Fibroblast of lung (primary cell): ENCODE data around the gene PITX2. TPM values are rescaled to one million over a fixed set of nuclear protein-coding genes. Genes with fewer than 3 reads are reported as not detected.
"Not testable (repeated sequence)": the region's sequence is repeated elsewhere in the genome, so short reads cannot be mapped to it uniquely, and the experiment has no call there.

Experiments used
- DNase-seq, 2 donors: peaks; one replicate each; pipeline versions ENCODE4 v3.0.0 to v3.0.0-alpha.2; 2010; ENCODE audit warnings: low read depth in 2 of 2
- H2AFZ ChIP-seq: 2 replicates; pipeline ENCODE4 v1.5.1; 2012; ENCODE audit warnings: low read length, control low read depth, inconsistent platforms
- H3K27ac ChIP-seq: 2 replicates; pipeline ENCODE4 v1.5.1; 2011; ENCODE audit warnings: low read length, control low read depth; ENCODE audit not compliant: insufficient read depth
- H3K27me3 ChIP-seq: 2 replicates; pipeline ENCODE4 v1.5.1; 2011; ENCODE audit warnings: mild to moderate bottlenecking, low read length; ENCODE audit not compliant: control insufficient read depth, insufficient read depth
- H3K36me3 ChIP-seq: 2 replicates; pipeline ENCODE4 v1.5.1; 2011; ENCODE audit warnings: low read length; ENCODE audit not compliant: control insufficient read depth, insufficient read depth
- H3K4me1 ChIP-seq: 2 replicates; pipeline ENCODE4 v1.5.1; 2011; ENCODE audit warnings: low read length; ENCODE audit not compliant: control insufficient read depth, insufficient read depth; ENCODE audit errors: extremely low read depth
- H3K4me2 ChIP-seq: 2 replicates; pipeline ENCODE4 v1.5.1; 2011; ENCODE audit warnings: low read length, control low read depth; ENCODE audit not compliant: insufficient read depth; ENCODE audit errors: extremely low read depth
- H3K4me3 ChIP-seq, 4 experiments: fragments of 200-600 bp in 1 of 4; sonication (generic) in 1 of 4; replicated peaks in 1 of 4; 2 replicates each; pipeline ENCODE4 v1.5.1; 2011 to 2016; ENCODE audit warnings: low read length in 4 of 4, low read depth in 3 of 4, mild to moderate bottlenecking in 3 of 4, control low read depth in 2 of 4, inconsistent platforms in 1 of 4, mixed read lengths in 1 of 4; ENCODE audit not compliant: insufficient read depth in 1 of 4; ENCODE audit errors: control extremely low read depth in 1 of 4
- H3K79me2 ChIP-seq: 2 replicates; pipeline ENCODE4 v1.5.1; 2012; ENCODE audit warnings: mild to moderate bottlenecking, low read length, inconsistent platforms; ENCODE audit not compliant: control insufficient read depth, insufficient read depth
- H3K9ac ChIP-seq: 2 replicates; pipeline ENCODE4 v1.5.1; 2011; ENCODE audit warnings: mild to moderate bottlenecking, low read length, control low read depth; ENCODE audit not compliant: insufficient read depth
- H3K9me3 ChIP-seq: 2 replicates; pipeline ENCODE4 v1.5.1; 2012; ENCODE audit warnings: low read depth, low read length; ENCODE audit not compliant: control insufficient read depth, insufficient read depth
- H4K20me1 ChIP-seq: 2 replicates; pipeline ENCODE4 v1.5.1; 2011; ENCODE audit warnings: low read length; ENCODE audit not compliant: control insufficient read depth, insufficient read depth; ENCODE audit errors: extremely low read depth
- EZH2 ChIP-seq: IDR thresholded peaks from 2 replicates; pipeline ENCODE4 v1.5.1; 2012; ENCODE audit warnings: low read length, control low read depth, mild to moderate bottlenecking; ENCODE audit errors: missing control alignments
- polyA plus RNA-seq, 2 donors: library from polyadenylated mRNA; depleted of rRNA in 1 of 2; stranded (reverse) in 1 of 2; unstranded in 1 of 2; fragments of >200 nt; gene quantifications; 2 replicates each; pipeline ENCODE4 v1.2.1, GENCODE V29; 2011 to 2012; ENCODE audit warnings: missing spikeins in 1 of 2
- total RNA-seq: library from RNA; depleted of rRNA; stranded (reverse); fragments of >200 nt; gene quantifications from 2 replicates; pipeline ENCODE4 v1.2.1, GENCODE V29; 2014
- TF ChIP-seq, protein P1 (sequence below), 2 donors: IDR thresholded peaks in 1 of 2; conservative IDR thresholded peaks in 1 of 2; 1 replicate in 1 of 2; 2 replicates in 1 of 2; pipeline ENCODE4 v1.5.1; 2011 to 2012; ENCODE audit warnings: low read length in 2 of 2, control low read depth in 1 of 2, inconsistent platforms in 1 of 2, low read depth in 1 of 2, mild to moderate bottlenecking in 1 of 2

The PITX2 gene
- total and polyA plus RNA-seq, 2 donors (not counting 1 experiment from before 2014, with no cell fraction given) = 0.33 to 0.40 TPM

DNA sequence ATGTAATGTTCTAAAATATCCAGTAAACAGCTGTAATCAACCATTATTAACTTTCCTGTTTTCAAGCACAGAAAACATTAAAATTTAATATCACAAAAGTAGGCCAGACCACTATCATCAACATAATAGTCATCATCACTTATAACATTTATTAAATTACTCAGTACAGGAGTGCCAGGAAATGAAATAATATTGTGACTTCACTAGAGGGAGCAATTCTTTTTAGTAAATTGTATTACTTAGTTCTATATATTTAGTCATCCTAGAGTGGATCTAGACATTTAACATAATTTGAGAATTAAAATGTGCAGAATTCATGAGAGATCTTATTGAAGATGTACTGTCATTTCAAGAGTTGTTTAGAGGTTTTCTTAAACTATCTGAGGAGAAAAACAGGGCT is 33.6 kb downstream of the PITX2 start:
- Histone ChIP-seq H3K9ac (no peak overlapping the region), H4K20me1 (no peaks in the 10 kb centered on the region), H3K79me2 (no peaks in the 10 kb centered on the region), H3K36me3 (no peaks in the 10 kb centered on the region), H3K27me3 (no peaks in the 10 kb centered on the region), H3K4me3 (no peak overlapping the region), H3K27ac (no peak overlapping the region), H3K4me2 (no peak overlapping the region), H2AFZ (no peak overlapping the region), H3K4me1 (no peaks in the 10 kb centered on the region), H3K9me3 (no peaks in the 10 kb centered on the region)
- TF ChIP-seq, protein P1, sequence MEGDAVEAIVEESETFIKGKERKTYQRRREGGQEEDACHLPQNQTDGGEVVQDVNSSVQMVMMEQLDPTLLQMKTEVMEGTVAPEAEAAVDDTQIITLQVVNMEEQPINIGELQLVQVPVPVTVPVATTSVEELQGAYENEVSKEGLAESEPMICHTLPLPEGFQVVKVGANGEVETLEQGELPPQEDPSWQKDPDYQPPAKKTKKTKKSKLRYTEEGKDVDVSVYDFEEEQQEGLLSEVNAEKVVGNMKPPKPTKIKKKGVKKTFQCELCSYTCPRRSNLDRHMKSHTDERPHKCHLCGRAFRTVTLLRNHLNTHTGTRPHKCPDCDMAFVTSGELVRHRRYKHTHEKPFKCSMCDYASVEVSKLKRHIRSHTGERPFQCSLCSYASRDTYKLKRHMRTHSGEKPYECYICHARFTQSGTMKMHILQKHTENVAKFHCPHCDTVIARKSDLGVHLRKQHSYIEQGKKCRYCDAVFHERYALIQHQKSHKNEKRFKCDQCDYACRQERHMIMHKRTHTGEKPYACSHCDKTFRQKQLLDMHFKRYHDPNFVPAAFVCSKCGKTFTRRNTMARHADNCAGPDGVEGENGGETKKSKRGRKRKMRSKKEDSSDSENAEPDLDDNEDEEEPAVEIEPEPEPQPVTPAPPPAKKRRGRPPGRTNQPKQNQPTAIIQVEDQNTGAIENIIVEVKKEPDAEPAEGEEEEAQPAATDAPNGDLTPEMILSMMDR (conservative IDR thresholded peaks at IDR 0.05 in 1 of 2, IDR thresholded peaks at IDR 0.05 in 1 of 2; ENCODE audit: low read depth in 1 of 2, low read length in 2 of 2) = no peak
- no peak for TF ChIP-seq EZH2
- peak in 1 of 2 donors; percentile 5 for DNase-seq

GRCh38 chr4:110587666-110588285 is 35.1 kb downstream of the PITX2 start:
- Histone ChIP-seq H3K9ac (no peak overlapping the region), H3K4me1 (no peaks in the 10 kb centered on the region), H2AFZ (no peak overlapping the region)

GRCh38 chr4:110586131-110586850 is 36.6 kb downstream of the PITX2 start:
- Histone ChIP-seq H3K4me1 (no peaks in the 10 kb centered on the region), H3K79me2 (no peaks in the 10 kb centered on the region), H3K9ac (no peak overlapping the region), H3K27ac (no peak overlapping the region), H3K4me2 (peak overlapping the region; percentile 23), H2AFZ (no peak overlapping the region), H4K20me1 (no peaks in the 10 kb centered on the region), H3K4me3 (peak overlapping the region in 2 of 4 experiments; percentile 12 to 45), H3K27me3 (no peaks in the 10 kb centered on the region), H3K9me3 (no peaks in the 10 kb centered on the region), H3K36me3 (no peaks in the 10 kb centered on the region)
- DNase-seq = peak; percentile 73 to 78
- no peak for TF ChIP-seq EZH2
- TF ChIP-seq, protein P1 (conservative IDR thresholded peaks at IDR 0.05 in 1 of 2, IDR thresholded peaks at IDR 0.05 in 1 of 2; ENCODE audit: low read depth in 1 of 2, low read length in 2 of 2) = peak; percentile 48 to 70

More at GRCh38 chr4:110587666-110588285, 35.1 kb downstream of the PITX2 start:
- Histone ChIP-seq H3K4me2 (no peak overlapping the region), H3K27ac (no peak overlapping the region), H3K27me3 (no peaks in the 10 kb centered on the region), H3K9me3 (no peaks in the 10 kb centered on the region), H4K20me1 (no peaks in the 10 kb centered on the region), H3K4me3 (no peak overlapping the region), H3K36me3 (no peaks in the 10 kb centered on the region), H3K79me2 (no peaks in the 10 kb centered on the region)
- TF ChIP-seq, protein P1 (conservative IDR thresholded peaks at IDR 0.05 in 1 of 2, IDR thresholded peaks at IDR 0.05 in 1 of 2; ENCODE audit: low read depth in 1 of 2, low read length in 2 of 2) = no peak
- no peak for TF ChIP-seq EZH2
- no peak for DNase-seq

DNA sequence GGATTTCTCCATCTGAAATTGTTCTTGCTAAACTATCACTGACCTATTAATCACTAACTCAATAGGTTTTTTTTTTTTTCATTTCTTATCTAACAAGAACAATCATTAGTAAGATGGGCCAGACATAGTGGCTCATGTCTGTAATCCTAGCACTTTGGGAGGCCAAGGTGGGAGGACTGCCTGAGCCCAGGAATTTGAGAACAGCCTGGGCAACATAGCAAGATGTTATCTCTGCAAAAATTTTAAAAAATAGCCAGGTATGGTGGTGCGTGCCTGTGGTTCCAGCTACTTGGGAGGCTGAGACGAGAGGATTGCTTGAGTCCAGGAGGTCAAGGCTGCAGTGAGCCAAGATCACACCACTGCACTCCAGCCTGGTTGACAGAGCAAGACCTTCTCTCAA is 46.2 kb downstream of the PITX2 start:
- H4K20me1 ChIP-seq, H3K4me1 ChIP-seq, H3K9ac ChIP-seq, H3K79me2 ChIP-seq, H3K4me3 ChIP-seq, H3K27me3 ChIP-seq, H2AFZ ChIP-seq, H3K4me2 ChIP-seq, DNase-seq, H3K27ac ChIP-seq, H3K36me3 ChIP-seq, H3K9me3 ChIP-seq: not testable (repeated sequence)
